TTC549 (cell line): ENCODE data around the gene ZCCHC7.

Experiments
- FAIRE-seq: peaks from 2 replicates; lab custom pipeline; 2012; peaks lifted over from hg19 to GRCh38; lab: Jason Lieb, UNC

ZCCHC7 gene

GRCh38 chr9:37339923-37340322 lies 219.5 kb downstream of the ZCCHC7 start:
- FAIRE-seq = no peak

- FAIRE-seq = no peak
Measured at GRCh38 chr9:37340961-37341360, 220.6 kb downstream of the ZCCHC7 start.

- no peak for FAIRE-seq
Measured at GRCh38 chr9:37341704-37342103, 221.3 kb downstream of the ZCCHC7 start.

- FAIRE-seq = no peak
Measured at GRCh38 chr9:37342493-37342892, 222.1 kb downstream of the ZCCHC7 start.

GRCh38 chr9:37342895-37343294 lies 222.5 kb downstream of the ZCCHC7 start:
- FAIRE-seq = no peak

GRCh38 chr9:37343724-37344123 lies 223.3 kb downstream of the ZCCHC7 start:
- FAIRE-seq = no peak

- FAIRE-seq = no peak
Measured at GRCh38 chr9:37345038-37345437, 224.7 kb downstream of the ZCCHC7 start.

- FAIRE-seq = no peak
Measured at GRCh38 chr9:37348917-37349316, 228.5 kb downstream of the ZCCHC7 start.

- no peak for FAIRE-seq
Measured at GRCh38 chr9:37350486-37351190, 230.3 kb downstream of the ZCCHC7 start.

- FAIRE-seq = no peak
Measured at GRCh38 chr9:37353791-37354190, 233.4 kb downstream of the ZCCHC7 start.

- no peak for FAIRE-seq
Measured at GRCh38 chr9:37362430-37362829, 242.1 kb downstream of the ZCCHC7 start.

GRCh38 chr9:37363124-37363523 lies 242.8 kb downstream of the ZCCHC7 start:
- no peak for FAIRE-seq

- FAIRE-seq = no peak
Measured at GRCh38 chr9:37364136-37364535, 243.8 kb downstream of the ZCCHC7 start.

- no peak for FAIRE-seq
Measured at GRCh38 chr9:37364751-37365360, 244.5 kb downstream of the ZCCHC7 start.

- FAIRE-seq = no peak
Measured at GRCh38 chr9:37369671-37370070, 249.3 kb downstream of the ZCCHC7 start.

- FAIRE-seq = no peak
Measured at GRCh38 chr9:37370282-37370681, 249.9 kb downstream of the ZCCHC7 start.

- no peak for FAIRE-seq
Measured at GRCh38 chr9:37370968-37371563, 250.7 kb downstream of the ZCCHC7 start.

- no peak for FAIRE-seq
Measured at GRCh38 chr9:37371565-37372464, 251.4 kb downstream of the ZCCHC7 start.

GRCh38 chr9:37372839-37373238 lies 252.5 kb downstream of the ZCCHC7 start:
- no peak for FAIRE-seq

- no peak for FAIRE-seq
Measured at GRCh38 chr9:37373621-37374020, 253.2 kb downstream of the ZCCHC7 start.

- FAIRE-seq = no peak
Measured at GRCh38 chr9:37374892-37375291, 254.5 kb downstream of the ZCCHC7 start.

GRCh38 chr9:37377688-37378612 lies 257.6 kb downstream of the ZCCHC7 start:
- no peak for FAIRE-seq
